Sigmoid colon (tissue), 7 donors: ENCODE measurements around the gene CACNA1C. TPM values are rescaled to one million over a fixed set of nuclear protein-coding genes. Genes with fewer than 3 reads are reported as not detected.

ENCODE experiments used
- DNase-seq: peaks from one replicate; pipeline ENCODE4 v3.0.0-alpha.2; 2019
- H3K27ac ChIP-seq, 4 donors: fragments of 200-600 bp; sonication (generic); one replicate each; pipeline ENCODE4 v1.5.1; 2016 to 2019; ENCODE audit warnings: mild to moderate bottlenecking in 1 of 4
- H3K27me3 ChIP-seq, 3 donors: fragments of 200-600 bp; sonication (generic); one replicate each; pipeline ENCODE4 v1.5.1; 2019; ENCODE audit warnings: mild to moderate bottlenecking in 1 of 3
- H3K36me3 ChIP-seq, 4 donors: fragments of 200-600 bp; sonication (generic); one replicate each; pipeline ENCODE4 v1.5.1; 2016 to 2019
- H3K4me1 ChIP-seq, 4 donors: fragments of 200-600 bp; sonication (generic); one replicate each; pipeline ENCODE4 v1.5.1; 2017 to 2019
- H3K4me3 ChIP-seq, 4 donors: fragments of 200-600 bp; sonication (generic); one replicate each; pipeline ENCODE4 v1.5.1; 2017 to 2019; ENCODE audit warnings: mild to moderate bottlenecking in 2 of 4, moderate library complexity in 1 of 4
- H3K9me3 ChIP-seq, 4 donors: fragments of 200-600 bp in 3 of 4; sonication (generic) in 3 of 4; one replicate each; pipeline versions ENCODE4 v1.5.1 to v1.6.1; 2013 to 2019
- EP300 ChIP-seq, 4 donors: sonication (generic); formaldehyde crosslinking; IDR thresholded peaks; one replicate each; pipeline ENCODE4 v1.6.1; 2017; ENCODE audit warnings: antibody characterized with exemption in 4 of 4
- POLR2A ChIP-seq, 2 donors: fragments of 450-650 bp; IDR thresholded peaks; one replicate each; pipeline ENCODE4 v1.6.1; 2016; ENCODE audit warnings: antibody characterized with exemption in 2 of 2, mild to moderate bottlenecking in 2 of 2, moderate library complexity in 2 of 2
- POLR2AphosphoS5 ChIP-seq, 4 donors: sonication (generic); formaldehyde crosslinking; IDR thresholded peaks; one replicate each; pipeline ENCODE4 v1.6.1; 2017; ENCODE audit warnings: antibody characterized with exemption in 4 of 4
- WGBS, 2 donors: extraction: QIAGEN DNeasy Blood & Tissue Kit; methylation state at CpG; one replicate each; pipeline ENCODE4 v1.1.7; 2013; 5-methylcytosine and 5-hydroxymethylcytosine counted together
- intact Hi-C: fragments of 100-400 bp; cut with DNase I; formaldehyde crosslinking; loops from one replicate; pipeline ENCODE4 v1.15.1; 2023
- polyA plus RNA-seq, 3 donors: library from polyadenylated mRNA; stranded (reverse); fragments of 200-250 nt; gene quantifications; one replicate each; pipeline ENCODE4 v1.2.3, GENCODE V29; 2013
- total RNA-seq, 4 donors: library from RNA; depleted of rRNA; stranded (reverse); fragments of >200 nt; gene quantifications; one replicate each; pipeline ENCODE4 v1.1.0, GENCODE V29; 2016
- TF ChIP-seq, protein P1 (sequence below), 4 experiments: fragments of 450-650 bp in 3 of 4; fragments of 200-600 bp in 1 of 4; IDR thresholded peaks; one replicate each; pipeline ENCODE4 v1.5.1; 2016 to 2019; ENCODE audit warnings: antibody characterized with exemption in 4 of 4, mild to moderate bottlenecking in 3 of 4, moderate library complexity in 2 of 4
- donor health status: healthy with polysubstance abuse.
- donor health status: Bipolar disorder and iron deficiency.
- donor health status: healthy.

CACNA1C gene
- total and polyA plus RNA-seq, 7 donors, result 0.46 to 213 (median 62.0) TPM

DNA sequence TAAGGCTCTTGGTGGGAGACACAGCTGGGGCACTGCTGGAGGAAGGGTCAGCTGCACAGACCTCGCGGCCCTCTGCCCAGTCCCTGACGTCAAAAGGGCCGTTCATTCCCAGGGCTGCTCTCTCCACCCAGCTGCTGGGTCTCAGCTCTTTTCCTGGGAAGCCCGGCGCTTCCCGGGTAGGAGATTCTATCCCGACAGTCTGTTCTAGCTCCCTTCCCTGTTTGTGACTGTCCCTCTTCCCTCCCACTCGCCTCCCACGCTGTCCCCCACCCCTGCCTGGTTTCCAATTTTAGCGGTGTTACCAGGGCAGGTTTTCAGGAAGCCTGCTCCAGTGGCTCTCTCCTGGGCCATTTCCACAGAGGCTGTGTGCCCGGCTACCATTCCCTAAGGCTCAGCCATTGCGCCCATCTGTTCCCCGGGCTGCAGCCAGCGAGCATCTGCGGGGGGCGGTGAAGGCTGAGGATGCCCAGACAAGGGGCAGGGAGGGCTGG lies 186.6 kb downstream of the CACNA1C start:
- no peak for TF ChIP-seq POLR2AphosphoS5 (IDR thresholded peaks at IDR 0.05)
- TF ChIP-seq EP300 (IDR thresholded peaks at IDR 0.05), result no peak
- TF ChIP-seq, protein P1, sequence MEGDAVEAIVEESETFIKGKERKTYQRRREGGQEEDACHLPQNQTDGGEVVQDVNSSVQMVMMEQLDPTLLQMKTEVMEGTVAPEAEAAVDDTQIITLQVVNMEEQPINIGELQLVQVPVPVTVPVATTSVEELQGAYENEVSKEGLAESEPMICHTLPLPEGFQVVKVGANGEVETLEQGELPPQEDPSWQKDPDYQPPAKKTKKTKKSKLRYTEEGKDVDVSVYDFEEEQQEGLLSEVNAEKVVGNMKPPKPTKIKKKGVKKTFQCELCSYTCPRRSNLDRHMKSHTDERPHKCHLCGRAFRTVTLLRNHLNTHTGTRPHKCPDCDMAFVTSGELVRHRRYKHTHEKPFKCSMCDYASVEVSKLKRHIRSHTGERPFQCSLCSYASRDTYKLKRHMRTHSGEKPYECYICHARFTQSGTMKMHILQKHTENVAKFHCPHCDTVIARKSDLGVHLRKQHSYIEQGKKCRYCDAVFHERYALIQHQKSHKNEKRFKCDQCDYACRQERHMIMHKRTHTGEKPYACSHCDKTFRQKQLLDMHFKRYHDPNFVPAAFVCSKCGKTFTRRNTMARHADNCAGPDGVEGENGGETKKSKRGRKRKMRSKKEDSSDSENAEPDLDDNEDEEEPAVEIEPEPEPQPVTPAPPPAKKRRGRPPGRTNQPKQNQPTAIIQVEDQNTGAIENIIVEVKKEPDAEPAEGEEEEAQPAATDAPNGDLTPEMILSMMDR (IDR thresholded peaks at IDR 0.05), result no peak
- TF ChIP-seq POLR2A (IDR thresholded peaks at IDR 0.05), result no peak
- Histone ChIP-seq H3K4me1 (peaks cover 0 to 88% (median 78%) of the 10 kb centered on the region in 4 donors), H3K4me3 (no peak overlapping the region), H3K9me3 (no peaks in the 10 kb centered on the region), H3K27me3 (no peaks in the 10 kb centered on the region), H3K27ac (peak overlapping the region; percentile 58 to 92 (median 80)), H3K36me3 (no peaks in the 10 kb centered on the region)
- intact Hi-C loops, result no loop called here
- 84 to 87% methylated on average over 17 of the region's 17 CpGs for WGBS, 2 donors
- DNase-seq, result no peak

DNA sequence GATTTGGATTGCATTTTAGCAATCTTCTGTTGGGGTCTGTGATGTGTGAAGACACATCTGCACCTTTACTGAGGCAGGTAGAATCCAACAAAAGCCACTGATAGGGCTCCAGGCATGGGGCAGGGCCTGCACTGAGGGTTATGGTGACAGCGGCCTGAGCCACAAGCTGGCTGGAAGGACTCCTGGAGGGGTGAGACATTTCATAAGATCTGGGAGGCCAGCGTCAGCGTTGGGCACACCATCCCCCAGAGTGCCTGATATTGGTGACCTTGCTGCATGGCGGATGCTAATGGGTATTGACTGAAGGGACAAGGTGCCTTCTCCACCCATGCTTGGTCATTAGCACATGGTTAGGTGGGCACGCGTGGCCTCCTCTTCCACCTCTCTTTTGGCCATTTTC lies 187.6 kb downstream of the CACNA1C start:
- DNase-seq, result no peak
- Histone ChIP-seq H3K27me3 (no peaks in the 10 kb centered on the region), H3K9me3 (no peaks in the 10 kb centered on the region), H3K27ac (peak overlapping the region; percentile 58 to 92 (median 80)), H3K4me1 (peaks cover 0 to 88% (median 76%) of the 10 kb centered on the region in 4 donors), H3K36me3 (no peaks in the 10 kb centered on the region), H3K4me3 (no peak overlapping the region)
- TF ChIP-seq, protein P1 (IDR thresholded peaks at IDR 0.05), result no peak
- TF ChIP-seq EP300 (IDR thresholded peaks at IDR 0.05) (no peak), POLR2AphosphoS5 (IDR thresholded peaks at IDR 0.05) (no peak), POLR2A (IDR thresholded peaks at IDR 0.05) (no peak)
- intact Hi-C loops, result no loop called here
- WGBS, 2 donors, result 95 to 96% methylated on average over 6 of the region's 6 CpGs

DNA sequence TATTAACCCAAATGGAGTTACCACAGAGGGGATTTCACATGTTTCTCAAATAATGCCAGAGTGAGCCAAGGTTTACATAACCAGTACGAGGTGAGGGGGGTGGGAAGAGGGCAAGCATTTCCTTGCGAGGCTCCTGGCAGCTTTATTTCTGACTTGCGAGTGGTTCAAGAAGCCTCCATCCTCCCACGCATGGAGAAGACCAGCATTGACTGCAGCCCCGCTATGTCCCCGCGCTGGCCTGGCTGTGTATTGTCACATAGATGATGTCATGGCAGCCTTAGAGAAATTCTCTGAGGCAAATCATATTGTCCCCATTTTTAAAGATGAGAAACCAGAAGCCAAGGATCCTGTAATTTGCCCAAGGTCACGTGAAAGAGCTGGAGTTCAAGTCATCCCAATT lies 188.2 kb downstream of the CACNA1C start:
- no peaks in the 10 kb centered on the region for H3K36me3 ChIP-seq
- no peak overlapping the region for H3K4me3 ChIP-seq
- no peak for TF ChIP-seq POLR2A (IDR thresholded peaks at IDR 0.05)
- no peak for TF ChIP-seq EP300 (IDR thresholded peaks at IDR 0.05)
- TF ChIP-seq POLR2AphosphoS5 (IDR thresholded peaks at IDR 0.05), result no peak
- TF ChIP-seq, protein P1 (IDR thresholded peaks at IDR 0.05), result no peak
- no peak for DNase-seq
- intact Hi-C loops, result no loop called here
- H3K9me3 ChIP-seq, result no peaks in the 10 kb centered on the region
- no peaks in the 10 kb centered on the region for H3K27me3 ChIP-seq
- WGBS, 2 donors, result 91 to 94% methylated on average over 8 of the region's 8 CpGs
- peak overlapping the region; percentile 58 to 92 (median 80) for H3K27ac ChIP-seq
- H3K4me1 ChIP-seq, result peaks cover 0 to 90% (median 76%) of the 10 kb centered on the region in 4 donors

DNA sequence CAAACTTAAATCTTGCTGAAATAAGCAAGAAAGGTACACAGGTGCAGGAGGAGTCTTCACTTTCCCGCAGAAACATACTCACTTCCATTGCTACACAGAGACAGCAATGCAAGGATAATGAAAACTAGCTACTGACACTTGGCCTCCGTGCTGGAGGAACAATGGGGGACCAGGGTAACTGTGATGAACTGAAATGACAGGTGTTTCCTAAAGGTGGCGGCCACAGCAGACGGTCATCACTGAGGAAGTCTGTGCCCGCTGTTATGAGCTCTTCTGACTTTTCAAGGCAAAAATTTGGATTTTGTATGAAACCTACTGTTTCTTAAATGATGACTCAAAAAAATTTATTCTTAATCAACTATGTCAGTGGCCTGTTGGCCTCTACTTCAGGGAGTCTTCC lies 189.4 kb downstream of the CACNA1C start:
- Histone ChIP-seq H3K36me3 (no peaks in the 10 kb centered on the region), H3K27me3 (no peaks in the 10 kb centered on the region), H3K9me3 (no peaks in the 10 kb centered on the region), H3K27ac (peak overlapping the region in 3 of 4 donors; percentile 58 to 92 (median 89)), H3K4me3 (no peak overlapping the region), H3K4me1 (peaks cover 0 to 95% (median 79%) of the 10 kb centered on the region in 4 donors)
- no peak for TF ChIP-seq POLR2AphosphoS5 (IDR thresholded peaks at IDR 0.05)
- no peak for TF ChIP-seq EP300 (IDR thresholded peaks at IDR 0.05)
- no peak for TF ChIP-seq POLR2A (IDR thresholded peaks at IDR 0.05)
- TF ChIP-seq, protein P1 (IDR thresholded peaks at IDR 0.05), result no peak
- DNase-seq, result no peak
- intact Hi-C loops, result no loop called here
- WGBS, 2 donors, result 65 to 87% methylated on average over 5 of the region's 5 CpGs

DNA sequence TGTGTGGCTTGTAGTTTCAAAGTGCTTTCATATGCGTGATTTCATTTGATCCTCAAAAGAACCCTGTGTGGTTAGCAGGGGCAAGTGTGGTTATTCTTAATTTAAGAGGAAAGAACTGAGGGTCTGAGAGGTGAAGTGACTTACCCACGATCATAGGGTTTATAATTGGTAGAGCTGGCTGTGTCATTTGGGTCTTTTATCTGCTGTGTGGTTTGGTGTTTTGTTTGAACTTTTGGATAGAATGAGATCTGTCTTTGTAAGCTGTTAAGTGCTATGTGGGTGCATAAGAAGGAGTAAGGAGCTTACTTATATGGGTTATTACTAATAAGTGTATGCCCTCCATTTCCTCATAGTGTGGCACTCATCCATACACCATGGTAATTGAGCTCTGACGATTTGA lies 190.0 kb downstream of the CACNA1C start:
- DNase-seq, result no peak
- no peak overlapping the region for H3K4me3 ChIP-seq
- no peaks in the 10 kb centered on the region for H3K9me3 ChIP-seq
- intact Hi-C loops, result no loop called here
- H3K27me3 ChIP-seq, result no peaks in the 10 kb centered on the region
- H3K36me3 ChIP-seq, result no peaks in the 10 kb centered on the region
- H3K27ac ChIP-seq, result peak overlapping the region in 3 of 4 donors; percentile 78 to 92 (median 89)
- whole genome bisulfite sequencing, 2 donors, result 66 to 81% methylated on average over 3 of the region's 3 CpGs
- H3K4me1 ChIP-seq, result peaks cover 0 to 95% (median 79%) of the 10 kb centered on the region in 4 donors
- TF ChIP-seq EP300 (IDR thresholded peaks at IDR 0.05) (no peak), POLR2A (IDR thresholded peaks at IDR 0.05) (no peak), POLR2AphosphoS5 (IDR thresholded peaks at IDR 0.05) (no peak)
- TF ChIP-seq, protein P1 (IDR thresholded peaks at IDR 0.05), result no peak
